Liver (tissue), 9 donors: ENCODE measurements around the gene DGCR6L. TPM values are rescaled to one million over a fixed set of nuclear protein-coding genes. Genes with fewer than 3 reads are reported as not detected.
"Not testable (repeated sequence)": the region's sequence is repeated elsewhere in the genome, so short reads cannot be mapped to it uniquely, and the experiment has no call there.

Experiments used
- DNase-seq: peaks from one replicate; pipeline ENCODE4 v3.0.0-alpha.2; 2017; ENCODE audit warnings: low spot score
- H3K27ac ChIP-seq, 2 donors: one replicate each; pipeline ENCODE4 v1.7.0; 2013; ENCODE audit warnings: inconsistent platforms in 2 of 2, low read length in 2 of 2, control low read depth in 1 of 2, low read depth in 1 of 2, mild to moderate bottlenecking in 1 of 2
- H3K27me3 ChIP-seq, 4 donors: one replicate each; pipeline versions ENCODE4 v1.6.1 to v1.7.0; 2013; ENCODE audit warnings: low read length in 3 of 4, inconsistent platforms in 1 of 4, mild to moderate bottlenecking in 1 of 4, moderate library complexity in 1 of 4; ENCODE audit not compliant: control insufficient read depth in 4 of 4, insufficient read depth in 4 of 4
- H3K36me3 ChIP-seq, 4 donors: one replicate each; pipeline versions ENCODE4 v1.6.1 to v1.7.0; 2013; ENCODE audit warnings: low read length in 3 of 4, mild to moderate bottlenecking in 3 of 4, low read depth in 1 of 4, moderate library complexity in 1 of 4; ENCODE audit not compliant: control insufficient read depth in 4 of 4, insufficient read depth in 3 of 4
- H3K4me1 ChIP-seq, 4 donors: one replicate each; pipeline versions ENCODE4 v1.6.1 to v1.7.0; 2013; ENCODE audit warnings: low read length in 3 of 4, mild to moderate bottlenecking in 3 of 4, moderate library complexity in 1 of 4; ENCODE audit not compliant: control insufficient read depth in 4 of 4, insufficient read depth in 4 of 4
- H3K4me3 ChIP-seq, 3 donors: one replicate each; pipeline versions ENCODE4 v1.6.1 to v1.7.0; 2013; ENCODE audit warnings: low read length in 3 of 3, control low read depth in 1 of 3, low read depth in 1 of 3, mild to moderate bottlenecking in 1 of 3
- H3K9ac ChIP-seq, 2 donors: one replicate each; pipeline ENCODE4 v1.7.0; 2013; ENCODE audit warnings: low read length in 2 of 2, mild to moderate bottlenecking in 2 of 2, moderate library complexity in 2 of 2, control low read depth in 1 of 2, low read depth in 1 of 2
- H3K9me3 ChIP-seq, 4 donors: one replicate each; pipeline versions ENCODE4 v1.6.1 to v1.7.0; 2013; ENCODE audit warnings: low read length in 3 of 4; ENCODE audit not compliant: control insufficient read depth in 4 of 4
- HNF4A ChIP-seq, 2 donors: conservative IDR thresholded peaks; 2 replicates each; pipeline ENCODE4 v1.6.1; 2016; ENCODE audit warnings: antibody characterized with exemption in 2 of 2, mild to moderate bottlenecking in 2 of 2
- HNF4G ChIP-seq: IDR thresholded peaks from 2 replicates; pipeline ENCODE4 v1.6.1; 2016; ENCODE audit warnings: antibody characterized with exemption
- MAX ChIP-seq: IDR thresholded peaks from 2 replicates; pipeline ENCODE4 v1.6.1; 2016; ENCODE audit warnings: antibody characterized with exemption
- SP1 ChIP-seq: IDR thresholded peaks from 2 replicates; pipeline ENCODE4 v1.6.1; 2018; ENCODE audit warnings: antibody characterized with exemption, mild to moderate bottlenecking
- YY1 ChIP-seq: IDR thresholded peaks from 2 replicates; pipeline ENCODE4 v1.6.1; 2016; ENCODE audit warnings: antibody characterized with exemption, mild to moderate bottlenecking
- WGBS: extraction: QIAGEN DNeasy Blood & Tissue Kit; methylation state at CpG from one replicate; pipeline ENCODE4 v1.1.7; 2013; 5-methylcytosine and 5-hydroxymethylcytosine counted together
- polyA plus RNA-seq, 2 donors: library from polyadenylated mRNA; stranded (reverse) in 1 of 2; unstranded in 1 of 2; fragments of 200-250 nt in 1 of 2; fragments of >200 nt in 1 of 2; fragmentation: Nextera tagmentation in 1 of 2; extraction: Ambion mirVana in 1 of 2; gene quantifications; one replicate each; pipeline versions ENCODE4 v1.2.1 to v1.2.3, GENCODE V29; 2013 to 2015
- total RNA-seq, 2 donors: library from RNA; depleted of rRNA; stranded (reverse); fragments of >200 nt; gene quantifications; one replicate each; pipeline ENCODE4 v1.2.3, GENCODE V29; 2014
- donor health status: healthy.
- donor health status: healthy.
- donor health status: healthy.
- donor health status: healthy.
- donor health status: healthy.

DGCR6L gene
- total and polyA plus RNA-seq, 4 donors, result 40.7 to 105 (median 73.5) TPM

GRCh38 chr22:20336561-20336960, 16.7 kb upstream of the DGCR6L start:
- H3K27me3 ChIP-seq, H3K9me3 ChIP-seq, H3K36me3 ChIP-seq, H3K27ac ChIP-seq, H3K9ac ChIP-seq, DNase-seq, H3K4me3 ChIP-seq, H3K4me1 ChIP-seq: not testable (repeated sequence)
- 98% methylated on average over 1 of the region's 1 CpG for WGBS

GRCh38 chr22:20328569-20328930, 8.7 kb upstream of the DGCR6L start:
- not testable (repeated sequence) for H3K4me3 ChIP-seq, H3K9me3 ChIP-seq, H3K4me1 ChIP-seq, H3K36me3 ChIP-seq, H3K9ac ChIP-seq, H3K27ac ChIP-seq, DNase-seq, H3K27me3 ChIP-seq
- WGBS, result 58% methylated on average over 5 of the region's 5 CpGs

- not testable (repeated sequence) for DNase-seq, H3K9ac ChIP-seq, H3K4me1 ChIP-seq, H3K27me3 ChIP-seq, H3K4me3 ChIP-seq, H3K9me3 ChIP-seq, H3K36me3 ChIP-seq, H3K27ac ChIP-seq
- WGBS, result 91% methylated on average over 1 of the region's 1 CpG
Measured at GRCh38 chr22:20325996-20326395, 6.1 kb upstream of the DGCR6L start.

- no peak for DNase-seq
Measured at GRCh38 chr22:20324139-20324516, 4.3 kb upstream of the DGCR6L start.

GRCh38 chr22:20321552-20322211, 1.8 kb upstream of the DGCR6L start:
- H3K4me1 ChIP-seq, result peaks cover 7 to 35% (median 33%) of the 10 kb centered on the region in 4 donors
- not testable (repeated sequence) for H3K9ac ChIP-seq, H3K4me3 ChIP-seq, H3K27ac ChIP-seq, H3K36me3 ChIP-seq, H3K9me3 ChIP-seq, H3K27me3 ChIP-seq
- WGBS, result 89% methylated on average over 7 of the region's 7 CpGs
- peak; percentile 26 for DNase-seq

More at GRCh38 chr22:20324139-20324516, 4.3 kb upstream of the DGCR6L start:
- H3K4me3 ChIP-seq, result no peak overlapping the region
- TF ChIP-seq HNF4G (no peak), MAX (no peak), HNF4A (conservative IDR thresholded peaks at IDR 0.05) (no peak), SP1 (no peak), YY1 (no peak)
- no peaks in the 10 kb centered on the region for H3K27me3 ChIP-seq
- no peak overlapping the region for H3K9ac ChIP-seq
- H3K27ac ChIP-seq, result no peak overlapping the region
- H3K9me3 ChIP-seq, result no peaks in the 10 kb centered on the region
- WGBS, result 88% methylated on average over 5 of the region's 5 CpGs
- H3K4me1 ChIP-seq, result peaks cover 6 to 12% (median 10%) of the 10 kb centered on the region in 4 donors
- H3K36me3 ChIP-seq, result no peaks in the 10 kb centered on the region

- Histone ChIP-seq H3K4me3 (peak overlapping the region in 2 of 3 donors; percentile 89 to 96), H3K9ac (peak overlapping the region in 1 of 2 donors; percentile 71), H3K4me1 (peaks cover 12 to 43% (median 38%) of the 10 kb centered on the region in 4 donors)
- not testable (repeated sequence) for H3K9me3 ChIP-seq, H3K27me3 ChIP-seq, DNase-seq, H3K27ac ChIP-seq, H3K36me3 ChIP-seq
- whole genome bisulfite sequencing, result 47% methylated on average over 20 of the region's 20 CpGs
Measured at GRCh38 chr22:20320659-20321551, 1.0 kb upstream of the DGCR6L start.
